Activated gamma-delta T cell treated with anti-CD3 and anti-CD28 coated beads, Interleukin-2, amount 50 U/mL, for 16 hours (primary cell): ENCODE results near the gene B9D2.
A peak's percentile ranks its signal among the peaks of the same experiment; 100 is the strongest.

Experiments
- DNase-seq: peaks from one replicate; pipeline ENCODE4 v3.0.0-alpha.2; 2020; ENCODE audit warnings: low read depth

Gene B9D2

GRCh38 chr19:41327576-41328156 lies 36.3 kb downstream of the B9D2 start:
- DNase-seq = peak; percentile 86

- DNase-seq = no peak
Observed at GRCh38 chr19:41327076-41327575, 36.8 kb downstream of the B9D2 start.

- no peak for DNase-seq
Observed at GRCh38 chr19:41325947-41326706, 37.8 kb downstream of the B9D2 start.

- no peak for DNase-seq
Observed at GRCh38 chr19:41325640-41325946, 38.4 kb downstream of the B9D2 start.

- no peak for DNase-seq
Observed at GRCh38 chr19:41324921-41325639, 38.9 kb downstream of the B9D2 start.

GRCh38 chr19:41324231-41324702 lies 39.7 kb downstream of the B9D2 start:
- no peak for DNase-seq

- no peak for DNase-seq
Observed at GRCh38 chr19:41323430-41324125, 40.4 kb downstream of the B9D2 start.

GRCh38 chr19:41323023-41323422 lies 40.9 kb downstream of the B9D2 start:
- DNase-seq = no peak

- no peak for DNase-seq
Observed at GRCh38 chr19:41322451-41322850, 41.5 kb downstream of the B9D2 start.

GRCh38 chr19:41321600-41322270 lies 42.2 kb downstream of the B9D2 start:
- no peak for DNase-seq

- DNase-seq = no peak
Observed at GRCh38 chr19:41321204-41321599, 42.7 kb downstream of the B9D2 start.

- no peak for DNase-seq
Observed at GRCh38 chr19:41320568-41320967, 43.4 kb downstream of the B9D2 start.

GRCh38 chr19:41320185-41320518 lies 43.8 kb downstream of the B9D2 start:
- DNase-seq = no peak

- DNase-seq = no peak
Observed at GRCh38 chr19:41319500-41320184, 44.3 kb downstream of the B9D2 start.

- no peak for DNase-seq
Observed at GRCh38 chr19:41318696-41319499, 45.1 kb downstream of the B9D2 start.

- no peak for DNase-seq
Observed at GRCh38 chr19:41316306-41316920, 47.5 kb downstream of the B9D2 start.

GRCh38 chr19:41311613-41312012 lies 52.3 kb downstream of the B9D2 start:
- DNase-seq = no peak

- DNase-seq = no peak
Observed at GRCh38 chr19:41311072-41311471, 52.9 kb downstream of the B9D2 start.

GRCh38 chr19:41310033-41310831 lies 53.7 kb downstream of the B9D2 start, which contains the start of gene CCDC97:
CCDC97 (plus strand) TSS chr19:41310172; CDS start chr19:41310311, 139 bp downstream.
- peak; percentile 85 for DNase-seq
